Daoy (cell line): ENCODE measurements around the gene CABLES2. TPM values are rescaled to one million over a fixed set of nuclear protein-coding genes. Genes with fewer than 3 reads are reported as not detected.
"Not testable (repeated sequence)": the region's sequence is repeated elsewhere in the genome, so short reads cannot be mapped to it uniquely, and the experiment has no call there.

Experiments used
- DNase-seq: peaks from one replicate; pipeline ENCODE4 v3.0.0-alpha.2; 2015; ENCODE audit warnings: low read depth
- total RNA-seq: library from RNA; depleted of rRNA; stranded (reverse); fragments of >200 nt; shearing (Covaris generic); gene quantifications from 2 replicates; pipeline ENCODE4 v1.2.3, GENCODE V29; 2014

Gene CABLES2
- total RNA-seq, 1 experiment from 2014 or later = 3.8 TPM

- DNase-seq = no peak
Measured at GRCh38 chr20:62433658-62434497, 26.8 kb upstream of the CABLES2 start.

GRCh38 chr20:62430866-62431447 is 23.9 kb upstream of the CABLES2 start:
- DNase-seq = no peak

GRCh38 chr20:62430311-62430853 is 23.3 kb upstream of the CABLES2 start:
- DNase-seq = no peak

- no peak for DNase-seq
Measured at GRCh38 chr20:62429455-62430310, 22.6 kb upstream of the CABLES2 start.

DNA sequence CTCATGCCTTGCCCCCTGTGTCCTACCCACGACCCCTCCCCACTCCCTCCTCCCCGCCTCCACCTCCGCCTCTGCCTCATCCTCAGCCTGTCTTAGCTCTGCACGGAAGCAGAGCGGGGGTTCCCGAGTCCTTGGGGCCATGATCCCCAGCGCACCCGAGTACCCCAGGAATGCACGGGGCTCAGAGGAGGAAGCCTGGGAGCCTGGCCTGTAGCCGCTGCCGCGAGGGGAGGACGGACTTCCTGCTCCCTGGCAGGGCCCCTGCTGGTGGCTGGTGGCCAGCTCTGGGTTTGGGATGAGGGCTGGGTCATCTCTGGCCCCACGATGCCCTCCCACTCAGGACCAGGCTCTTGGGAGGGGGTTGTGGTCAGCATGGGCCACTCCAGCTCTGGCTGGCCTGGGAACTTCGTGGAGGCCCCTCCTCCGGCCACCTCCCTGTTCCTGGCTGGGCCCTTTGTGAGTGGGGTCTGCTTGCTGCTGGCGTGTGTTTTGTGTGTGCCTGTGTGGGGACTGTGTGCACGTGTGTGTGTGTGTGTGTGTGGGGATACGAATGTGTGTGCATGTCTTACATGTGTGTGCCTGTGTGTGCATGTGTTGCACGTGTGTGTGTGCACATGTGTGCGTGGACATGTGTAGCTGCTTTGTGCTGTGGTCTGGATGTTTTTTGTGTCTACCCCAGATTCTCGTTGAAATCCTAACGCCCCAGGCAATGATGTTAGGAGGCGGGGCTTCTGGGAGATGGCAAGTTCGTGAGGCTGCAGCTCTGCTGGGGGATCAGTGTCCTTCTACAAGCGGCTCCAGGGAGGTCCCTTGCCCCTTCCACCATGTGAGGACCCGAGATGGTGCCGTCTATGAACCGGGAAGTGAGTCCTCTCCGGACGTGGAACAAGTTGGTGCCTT is 21.6 kb upstream of the CABLES2 start:
- DNase-seq = no peak

- DNase-seq = no peak
Measured at GRCh38 chr20:62428002-62428372, 20.9 kb upstream of the CABLES2 start.

- no peak for DNase-seq
Measured at GRCh38 chr20:62427172-62428001, 20.3 kb upstream of the CABLES2 start, which contains the start of gene RBBP8NL. TSS of gene RBBP8NL (minus strand) at chr20:62427539. CDS start at chr20:62419647, 7,892 bp downstream.

- DNase-seq = no peak
Measured at GRCh38 chr20:62426699-62427131, 19.6 kb upstream of the CABLES2 start.

DNA sequence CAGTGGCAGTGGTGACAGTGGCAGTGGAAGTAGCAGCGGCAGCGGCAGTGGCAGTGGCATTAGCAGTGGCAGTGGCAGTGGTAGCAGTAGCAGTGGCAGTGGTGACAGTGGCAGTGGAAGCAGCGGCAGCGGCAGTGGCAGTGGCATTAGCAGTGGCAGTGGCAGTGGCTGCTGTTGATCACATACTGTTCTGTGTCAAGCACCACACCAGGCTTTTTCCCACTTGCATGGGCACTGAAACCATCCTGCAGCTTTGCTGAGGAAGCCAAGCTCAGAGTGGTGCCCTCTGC is 18.9 kb upstream of the CABLES2 start:
- DNase-seq = not testable (repeated sequence)

- DNase-seq = no peak
Measured at GRCh38 chr20:62425281-62426058, 18.4 kb upstream of the CABLES2 start.

DNA sequence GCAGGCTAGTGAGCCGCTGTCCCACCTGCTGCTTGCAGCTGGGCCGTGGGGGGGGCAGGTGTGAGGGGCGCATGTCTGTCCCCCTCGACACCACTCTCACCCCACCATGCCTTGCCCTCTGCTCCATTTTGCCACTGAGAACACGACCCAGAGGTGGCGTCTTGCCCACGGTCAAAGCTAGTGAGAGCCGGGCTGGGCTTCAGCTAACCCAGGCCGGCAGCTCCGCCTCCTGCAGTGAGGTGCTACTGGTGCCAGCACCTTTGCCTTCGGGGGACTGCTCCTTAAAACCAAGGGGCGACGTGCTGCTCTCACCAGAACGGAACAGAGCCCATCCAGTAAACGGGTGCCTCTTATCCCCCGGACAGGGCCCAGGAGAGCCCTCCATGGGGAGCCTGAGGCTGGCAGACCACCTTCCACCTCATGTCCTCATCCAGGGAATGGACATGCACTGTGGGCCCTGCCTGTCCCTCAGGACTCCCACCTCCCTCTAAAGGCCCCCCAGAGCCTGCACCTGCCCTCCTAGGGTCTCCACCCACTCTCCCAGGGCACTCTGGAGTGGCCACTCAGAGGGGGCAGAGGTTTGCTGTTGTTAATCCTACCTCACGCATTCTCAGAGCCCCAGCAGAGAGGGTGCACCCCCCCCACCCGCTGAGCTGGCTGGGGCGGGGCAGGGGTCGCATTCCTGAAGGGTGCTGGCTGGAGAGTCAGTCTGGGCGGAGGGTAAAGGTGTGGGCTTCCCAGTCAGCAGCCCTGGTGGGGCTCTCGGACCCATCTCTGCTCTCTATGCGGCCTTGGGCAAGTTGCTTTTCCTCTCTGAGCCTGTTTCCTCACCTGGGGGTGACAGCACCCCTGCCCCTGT is 17.4 kb upstream of the CABLES2 start:
- no peak for DNase-seq

- DNase-seq = no peak
Measured at GRCh38 chr20:62423326-62423706, 16.2 kb upstream of the CABLES2 start.

DNA sequence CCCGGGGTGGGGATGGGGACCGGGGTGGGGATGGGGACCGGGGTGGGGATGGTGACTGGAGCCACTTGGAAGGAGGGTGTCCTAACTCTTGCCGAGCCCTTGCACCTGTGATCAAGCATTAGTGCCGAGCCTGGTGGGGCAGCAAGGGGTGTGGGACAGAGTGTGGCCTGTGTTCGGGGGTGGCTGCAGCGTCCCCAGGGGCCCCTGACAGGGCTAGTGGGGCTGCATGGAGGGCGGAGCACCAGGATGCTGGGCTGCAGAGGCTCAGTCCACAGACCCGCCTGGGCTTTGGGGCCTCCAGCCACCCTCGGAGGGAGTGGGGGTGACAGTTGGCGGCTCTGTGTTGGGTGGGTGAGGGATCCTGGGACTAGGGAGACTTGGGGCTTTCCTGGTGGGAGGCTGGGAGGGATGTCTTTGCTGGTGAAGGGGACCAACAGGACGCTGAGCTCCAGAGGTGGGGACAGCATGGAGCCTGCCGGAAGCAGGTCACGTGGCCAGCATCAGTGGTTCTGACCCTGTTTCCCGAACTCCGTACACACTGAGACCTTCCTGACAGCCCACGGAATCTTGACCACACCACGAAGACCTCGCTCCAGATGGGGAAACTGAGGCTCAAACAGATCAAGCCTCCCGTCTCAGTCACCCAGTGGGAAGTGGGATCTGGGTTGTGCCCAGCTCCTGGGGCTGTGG is 15.7 kb upstream of the CABLES2 start:
- DNase-seq = no peak

- DNase-seq = no peak
Measured at GRCh38 chr20:62421716-62421990, 14.6 kb upstream of the CABLES2 start.

DNA sequence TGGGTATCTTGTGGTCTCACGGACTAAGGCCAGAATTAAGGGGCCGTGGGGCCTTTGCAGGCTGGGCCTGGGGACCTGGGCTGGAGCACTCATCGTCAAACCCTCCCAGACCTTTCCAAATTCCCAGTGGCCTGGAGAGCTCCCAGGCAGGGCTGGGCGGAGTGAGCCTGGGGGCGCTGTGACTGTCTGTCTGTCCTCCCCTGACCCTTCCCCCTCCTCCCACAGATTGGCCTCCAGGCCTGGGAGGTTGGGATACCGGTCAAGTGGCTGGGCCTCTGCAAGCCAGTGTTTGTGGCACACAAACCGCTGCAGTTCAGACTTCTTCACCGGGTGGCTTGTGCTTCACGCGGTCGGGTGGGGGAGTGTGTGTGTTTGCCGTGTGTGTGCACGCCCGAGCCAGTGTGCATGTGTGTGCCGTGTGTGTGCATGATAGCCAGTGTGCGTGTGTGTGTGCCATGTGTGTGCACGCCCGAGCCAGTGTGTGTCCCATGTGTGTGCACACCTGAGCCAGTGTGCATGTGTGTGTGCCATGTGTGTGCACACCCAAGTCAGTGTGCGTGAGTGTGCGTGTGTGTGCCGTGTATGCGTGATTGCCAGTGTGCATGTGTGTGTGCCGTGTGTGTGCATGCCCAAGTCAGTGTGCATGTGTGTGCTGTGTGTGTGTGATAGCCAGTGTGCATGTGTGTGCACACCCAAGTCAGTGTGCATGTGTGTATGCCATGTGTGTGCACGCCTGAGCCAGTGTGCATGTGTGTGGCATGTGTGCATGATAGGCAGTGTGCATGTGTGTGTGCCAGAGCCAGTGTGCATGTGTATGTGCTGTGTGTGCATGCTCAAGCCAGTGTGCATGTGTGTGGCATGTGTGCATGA is 14.0 kb upstream of the CABLES2 start:
- DNase-seq = no peak

DNA sequence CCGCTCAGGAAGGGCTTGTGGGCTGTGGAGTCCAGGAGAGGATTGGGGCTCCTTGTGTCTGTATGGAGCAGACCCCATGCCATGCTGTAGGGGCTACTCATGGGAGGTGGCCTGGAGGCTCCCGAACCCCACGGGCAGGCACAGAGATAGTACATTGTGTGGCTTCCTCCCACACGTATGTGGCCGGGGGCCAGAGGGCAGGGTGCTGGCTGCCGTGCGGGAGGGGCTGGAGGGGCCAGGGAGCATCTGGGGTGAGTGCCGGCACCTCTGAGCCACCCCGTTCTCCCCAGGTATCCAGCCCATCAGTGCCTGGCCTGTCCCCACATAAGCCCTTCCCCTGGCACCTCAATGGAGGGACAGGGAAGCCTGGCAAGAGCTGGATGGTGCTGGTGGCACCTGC is 12.7 kb upstream of the CABLES2 start:
- no peak for DNase-seq
